SK-N-MC (cell line): Measurements from ENCODE around the gene HNF4A.

Experiments used
- EZH2 ChIP-seq: fragments of 200-600 bp; sonication (generic); IDR thresholded peaks from one replicate; pipeline ENCODE4 v1.6.1; 2017; ENCODE audit warnings: antibody characterized with exemption
- FOXP2 ChIP-seq: optimal IDR thresholded peaks from 2 replicates; pipeline ENCODE3; 2011; ENCODE audit warnings: mild to moderate bottlenecking, moderate library complexity; ENCODE audit not compliant: insufficient read depth; ENCODE audit errors: extremely low read length, control extremely low read depth
- POLR2AphosphoS5 ChIP-seq: IDR thresholded peaks from 2 replicates; pipeline ENCODE4 v1.6.1; 2012; ENCODE audit warnings: mild to moderate bottlenecking, low read depth, low read length, borderline replicate concordance

DNA sequence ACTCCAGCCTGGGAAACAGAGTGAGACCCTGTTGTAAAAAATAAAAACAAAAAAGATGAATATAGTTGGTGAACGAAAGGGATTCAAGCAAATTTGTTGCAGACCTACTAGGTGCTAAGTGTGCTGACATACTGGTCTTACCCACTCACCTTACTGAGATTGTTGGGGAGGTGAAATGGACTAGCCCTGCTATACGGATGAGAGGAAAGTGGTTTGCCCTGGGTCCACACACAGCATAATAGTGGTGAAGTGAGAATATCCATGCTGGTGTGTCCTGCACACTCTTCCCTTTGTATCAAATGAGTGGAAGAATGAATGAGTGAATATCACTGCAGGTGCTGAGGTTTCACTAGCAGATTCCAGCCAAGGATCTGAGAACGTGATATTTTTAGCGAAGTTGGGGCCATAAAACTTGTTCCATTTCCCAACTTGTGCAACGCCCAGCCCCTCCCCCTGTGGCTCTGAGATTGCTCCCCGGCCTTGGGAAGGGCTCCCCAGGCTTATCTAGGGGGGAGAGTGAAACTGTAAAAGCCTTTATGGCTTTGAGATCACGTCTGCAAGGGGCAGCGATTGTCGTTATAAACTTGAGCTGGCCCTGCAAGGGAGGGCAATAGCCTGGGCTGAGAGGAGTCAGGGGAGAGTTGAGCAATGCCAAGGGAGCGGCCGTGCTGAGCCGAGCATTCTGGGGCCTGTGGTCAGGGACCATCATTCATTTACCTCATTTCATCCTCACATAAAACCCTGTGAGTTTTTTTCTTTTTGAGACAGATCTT, 87.0 kb downstream of the HNF4A start:
- TF ChIP-seq EZH2 (no peak), POLR2AphosphoS5 (no peak), FOXP2 (no peak)
